HuH-7 (cell line): ENCODE data around the gene MARF1.
"Not testable (repeated sequence)": the region's sequence is repeated elsewhere in the genome, so short reads cannot be mapped to it uniquely, and the experiment has no call there.

Source experiments
- DNase-seq: peaks from one replicate; pipeline ENCODE4 v3.0.0; 2011; ENCODE audit warnings: low spot score

Gene MARF1

GRCh38 chr16:15621889-15622288 is 21.1 kb downstream of the MARF1 start:
- no peak for DNase-seq

GRCh38 chr16:15621456-15621855 is 21.5 kb downstream of the MARF1 start:
- DNase-seq = no peak

DNA sequence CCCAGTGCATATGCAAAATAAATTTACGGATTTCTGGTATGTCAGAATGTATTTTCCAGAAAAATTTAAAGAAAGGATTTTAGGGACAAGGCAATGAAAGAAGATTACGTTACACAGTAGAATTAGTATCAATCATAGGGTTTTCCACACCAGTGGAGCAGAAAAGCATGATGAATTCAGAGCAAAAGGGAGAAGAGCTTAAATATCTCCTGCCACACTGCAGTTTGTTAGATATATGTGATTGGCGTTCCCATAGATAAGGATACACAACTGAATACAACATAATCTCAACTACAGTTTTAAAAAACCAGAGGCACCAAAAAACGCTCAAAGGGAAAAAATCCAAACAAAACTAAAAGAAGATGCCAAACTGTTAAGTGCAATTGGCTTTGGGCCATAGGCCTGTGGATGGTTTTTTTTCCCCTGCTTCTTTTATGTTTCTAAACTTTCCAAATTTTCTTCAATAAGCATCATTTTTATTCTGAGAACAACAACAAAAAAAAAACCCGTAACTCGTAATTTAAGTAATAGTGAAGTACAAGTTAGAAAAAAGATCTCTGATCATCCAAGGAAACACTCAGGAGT is 22.3 kb downstream of the MARF1 start:
- no peak for DNase-seq

DNA sequence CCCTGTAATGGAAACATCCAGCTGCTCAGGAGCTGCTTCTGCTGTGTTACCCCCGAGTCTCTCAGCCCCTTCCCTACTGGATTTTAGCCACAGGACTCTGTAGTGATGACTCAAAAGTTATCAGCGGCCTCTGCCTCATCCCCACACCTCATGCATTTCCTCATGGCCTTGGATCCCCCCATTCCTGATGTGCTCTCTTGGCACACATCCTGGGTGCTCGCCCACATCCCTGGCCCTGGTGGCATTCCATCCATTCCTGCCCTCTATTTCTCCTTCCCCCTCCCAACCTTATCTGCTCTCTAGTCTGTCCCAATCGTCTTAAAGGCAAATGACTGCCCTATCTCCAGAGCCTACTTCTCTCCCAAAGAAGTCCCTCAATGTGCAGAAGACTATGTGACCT is 24.6 kb downstream of the MARF1 start:
- no peak for DNase-seq

DNA sequence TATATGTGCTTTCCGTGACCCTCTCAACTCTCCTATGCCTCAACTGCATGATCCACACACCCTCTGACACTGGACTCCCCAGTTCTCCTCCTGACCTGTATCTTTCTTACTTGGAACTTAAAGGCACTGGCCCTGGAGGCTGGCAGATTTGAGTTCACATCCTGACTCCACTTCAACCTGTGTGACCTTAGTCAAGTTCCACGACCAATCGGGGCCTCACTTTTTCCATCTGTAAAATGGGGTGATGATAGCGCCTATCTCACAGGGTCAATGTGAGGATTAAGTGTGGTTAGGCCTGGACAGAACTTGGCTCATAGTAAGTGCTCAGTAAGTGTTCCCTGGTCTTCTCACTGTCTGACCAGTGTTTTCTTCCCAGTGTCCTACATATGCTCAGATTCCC is 25.1 kb downstream of the MARF1 start:
- DNase-seq = no peak

DNA sequence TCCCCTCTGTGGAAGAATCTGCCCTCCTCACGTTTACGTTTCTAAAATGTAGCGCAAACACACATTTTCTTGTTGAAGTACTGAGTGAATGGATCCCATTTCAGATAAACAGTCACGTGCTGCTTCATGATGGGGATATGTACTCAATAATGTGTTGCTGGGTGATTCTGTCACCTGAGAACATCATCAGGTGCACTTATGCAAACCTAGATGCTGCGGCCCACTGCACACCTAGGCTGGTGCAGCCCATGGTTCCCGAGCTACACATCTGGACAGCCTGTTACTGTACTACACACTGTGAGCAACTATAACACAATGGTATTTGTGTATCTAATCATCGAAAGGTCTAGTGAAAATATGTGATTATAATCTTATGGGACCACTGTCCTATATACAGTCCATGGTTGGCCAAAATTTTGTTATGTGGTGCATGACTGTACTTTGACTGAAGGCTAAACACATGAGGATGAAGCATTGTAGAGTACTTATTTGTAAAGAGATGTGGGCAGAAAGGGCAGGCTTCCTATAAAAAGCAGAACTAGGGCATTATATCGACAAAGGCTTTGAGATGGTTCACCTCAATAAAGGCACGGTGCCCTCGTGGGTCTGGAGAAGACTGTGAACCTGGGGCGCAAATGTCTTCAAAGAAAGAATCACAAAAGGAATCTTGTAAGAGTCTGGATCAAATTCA is 26.3 kb downstream of the MARF1 start:
- DNase-seq = no peak

DNA sequence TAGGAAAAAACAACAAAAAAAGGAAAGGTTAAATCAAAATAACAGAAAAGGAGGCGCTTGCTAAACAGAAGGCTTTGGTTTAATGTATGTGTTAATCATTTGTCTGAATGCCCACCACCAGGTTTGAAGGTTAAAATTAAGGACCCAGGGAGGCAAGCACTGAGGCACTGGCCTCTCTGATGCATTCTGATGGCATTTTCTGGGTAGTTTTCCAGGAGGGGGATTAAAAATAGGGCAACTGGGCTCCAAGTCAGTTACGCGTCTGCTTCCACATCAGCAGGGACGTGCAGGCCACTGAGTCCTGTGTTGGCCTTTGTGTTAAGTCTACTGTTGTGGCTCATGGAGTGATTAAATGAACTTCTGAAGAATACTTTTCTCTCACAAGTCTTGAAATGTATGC is 26.9 kb downstream of the MARF1 start:
- no peak for DNase-seq

DNA sequence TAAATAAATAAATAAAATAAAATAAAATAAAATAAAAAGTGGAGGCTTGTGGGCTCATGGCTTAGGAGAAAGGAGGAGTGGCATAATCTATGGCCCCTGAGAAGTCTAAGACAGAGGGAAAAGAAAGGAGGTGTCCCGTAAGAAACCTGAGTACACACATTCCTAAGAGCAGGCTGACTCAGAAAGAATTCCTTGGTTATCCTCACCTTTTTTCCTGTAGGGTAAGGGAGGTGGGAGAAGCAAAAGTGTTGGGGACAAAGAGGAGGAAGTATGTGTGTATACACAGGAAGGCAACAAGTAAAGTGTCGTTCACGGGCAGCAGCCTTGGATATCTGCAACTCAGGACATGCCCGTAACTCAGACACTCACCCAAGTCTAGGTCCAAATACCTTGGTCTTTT is 29.3 kb downstream of the MARF1 start:
- no peak for DNase-seq

GRCh38 chr16:15611610-15612009 is 31.3 kb downstream of the MARF1 start:
- DNase-seq = no peak

- no peak for DNase-seq
Measured at GRCh38 chr16:15610369-15610871, 32.5 kb downstream of the MARF1 start.

DNA sequence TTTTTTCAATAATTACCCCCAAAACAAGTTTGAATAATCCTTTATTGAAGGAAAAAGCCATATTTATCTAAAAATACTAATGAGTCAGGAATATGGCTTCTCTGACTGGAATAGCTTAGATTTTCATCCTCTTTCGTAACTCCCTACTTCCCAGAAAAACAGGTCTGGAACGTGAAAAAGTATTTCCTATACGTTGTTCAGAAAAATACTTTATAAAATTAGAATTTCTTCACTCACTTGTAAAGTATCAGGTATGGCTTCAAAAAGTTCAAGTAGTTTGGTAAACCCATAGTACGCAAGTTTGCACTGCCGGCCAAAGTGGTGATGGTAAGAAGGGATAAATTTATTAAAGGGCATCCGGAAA is 33.7 kb downstream of the MARF1 start:
- DNase-seq = no peak

DNA sequence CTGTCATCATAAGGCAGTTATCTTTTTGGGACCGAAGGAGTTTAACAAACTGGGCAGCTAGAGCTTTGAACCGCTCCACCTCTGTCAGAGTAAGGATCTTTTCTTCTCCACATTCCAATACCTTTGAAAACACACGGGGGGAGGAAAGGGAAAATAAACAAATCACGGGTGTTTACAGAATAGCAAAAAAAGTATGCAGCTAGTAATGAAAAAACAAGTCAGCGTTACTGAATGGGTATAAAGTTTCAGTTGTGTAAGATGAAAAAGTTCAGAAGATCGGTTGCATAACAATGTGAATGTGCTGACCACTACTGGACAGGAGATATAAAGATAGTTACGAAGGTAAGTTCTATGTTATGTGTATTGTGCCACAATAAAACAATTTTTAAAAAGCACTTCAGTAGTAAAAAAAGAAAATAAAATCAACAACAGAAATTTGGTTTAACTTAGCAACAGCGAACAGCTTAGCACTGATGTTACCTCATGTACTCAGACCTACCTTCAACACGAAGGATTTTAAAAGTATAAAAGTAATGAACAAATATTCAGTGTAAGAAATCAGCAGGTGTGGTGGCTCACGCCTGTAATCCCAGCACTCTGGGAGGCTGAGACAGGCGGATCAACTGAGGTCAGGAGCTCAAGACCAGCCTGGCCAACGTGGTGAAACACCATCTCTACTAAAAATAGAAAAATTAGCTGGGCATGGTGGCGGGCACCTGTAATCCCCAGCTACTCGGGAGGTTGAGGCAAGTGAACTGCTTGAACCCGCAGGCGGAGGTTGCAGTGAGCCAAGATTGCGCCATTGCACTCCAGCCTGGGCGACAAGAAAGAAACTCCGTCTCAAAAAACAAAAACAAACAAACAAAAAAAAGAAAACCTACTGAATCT is 34.3 kb downstream of the MARF1 start:
- DNase-seq = no peak

DNA sequence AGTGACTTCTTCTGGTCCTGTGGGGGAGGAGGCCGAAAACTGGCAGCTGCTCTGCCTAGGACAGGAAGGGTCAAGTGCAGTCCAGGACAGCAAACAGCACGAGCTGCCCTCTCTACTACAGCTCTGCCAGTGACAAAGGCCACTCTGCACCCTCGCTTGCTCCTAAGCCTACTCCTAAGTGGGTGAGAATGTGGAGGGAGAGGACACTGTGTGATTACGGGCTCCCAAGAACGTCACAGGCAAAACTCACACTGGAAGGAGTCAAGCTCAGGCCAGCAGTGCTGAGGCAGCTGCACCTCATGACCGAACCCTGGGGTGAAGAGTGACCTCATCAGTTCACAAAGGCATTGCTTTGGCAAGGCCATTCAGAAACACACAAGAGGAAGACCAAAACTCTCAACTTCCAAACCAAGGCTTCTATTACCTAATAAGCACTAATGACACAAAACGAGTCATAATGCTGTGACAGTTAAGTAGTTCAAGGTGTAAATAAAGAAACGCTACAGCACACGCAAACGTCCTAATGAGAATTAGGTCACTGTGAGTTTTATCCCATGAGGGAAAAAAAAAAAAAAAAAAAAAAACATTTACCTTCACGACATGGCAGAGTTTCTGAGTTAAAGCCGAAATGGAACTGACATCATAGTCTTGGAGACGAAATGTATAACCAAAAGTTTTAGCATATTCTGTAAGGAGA is 35.1 kb downstream of the MARF1 start:
- DNase-seq = no peak

DNA sequence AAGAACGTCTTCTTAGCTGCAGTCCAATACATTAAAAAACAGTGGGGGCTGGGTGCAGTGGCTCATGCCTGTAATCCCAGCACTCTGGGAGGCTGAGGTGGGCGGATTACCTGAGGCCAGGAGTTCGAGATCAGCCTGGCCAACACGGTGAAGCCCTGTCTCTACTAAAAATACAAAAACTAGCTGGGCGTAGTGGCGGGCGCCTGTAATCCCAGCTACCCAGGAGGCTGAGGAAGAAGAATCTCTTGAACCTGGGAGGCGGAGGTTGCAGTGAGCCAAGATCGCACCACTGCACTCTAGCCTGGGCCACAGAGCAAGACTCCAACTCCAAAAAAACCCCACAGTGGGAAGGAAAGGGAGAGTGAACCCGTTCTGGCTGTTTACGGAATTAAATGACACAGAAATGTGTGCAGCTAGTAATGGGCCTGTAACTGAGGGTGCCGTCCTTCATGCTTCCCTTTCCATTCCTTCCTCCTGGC is 35.7 kb downstream of the MARF1 start:
- DNase-seq = not testable (repeated sequence)

GRCh38 chr16:15606518-15607220 is 36.3 kb downstream of the MARF1 start:
- DNase-seq = no peak

- no peak for DNase-seq
Measured at GRCh38 chr16:15605839-15606517, 37.0 kb downstream of the MARF1 start.

DNA sequence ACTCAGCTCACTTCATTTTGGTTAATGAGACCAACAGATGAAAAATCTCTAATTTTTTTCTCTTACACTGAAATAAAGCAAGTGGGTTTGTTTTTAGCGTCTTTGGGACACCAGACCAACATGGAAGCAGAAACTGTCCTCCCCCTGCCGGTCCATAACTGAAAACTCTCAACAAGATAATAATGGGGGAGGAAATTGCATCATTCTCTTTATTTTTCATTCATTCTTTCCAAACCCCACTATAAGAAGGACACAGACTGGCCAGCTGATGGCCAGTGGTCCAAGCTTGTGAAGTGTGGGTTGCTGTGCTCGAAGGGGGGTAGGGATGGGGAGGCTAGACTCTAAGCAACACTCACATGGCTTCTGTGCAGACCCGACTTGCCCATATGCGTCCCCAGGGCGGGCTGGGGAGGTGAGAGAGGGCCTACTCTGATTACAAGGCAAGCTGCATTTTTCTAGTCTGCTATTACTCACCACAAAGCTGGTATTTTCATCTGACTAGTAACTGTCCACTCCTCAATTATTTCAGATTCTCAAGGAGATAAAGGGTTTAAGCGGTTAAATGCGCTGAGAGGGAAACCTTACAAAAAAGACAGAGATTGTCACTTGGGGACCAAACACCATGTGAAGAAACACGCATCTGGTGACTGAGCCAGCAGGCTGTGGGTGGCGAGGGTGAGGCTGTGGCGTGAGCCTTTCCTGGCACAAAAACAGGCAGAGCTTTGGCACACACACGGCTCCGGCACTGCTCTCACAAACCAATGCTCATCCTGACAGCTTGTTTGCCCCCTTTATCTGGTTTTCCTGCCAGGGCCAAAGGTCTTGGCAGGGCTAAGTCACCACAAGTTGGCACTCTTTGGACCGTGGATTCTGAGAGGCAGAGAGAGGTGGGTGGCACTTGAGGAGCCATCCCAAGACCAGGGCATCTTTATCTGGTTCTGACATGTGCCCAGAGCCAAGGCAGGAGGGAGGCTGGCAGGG is 38.2 kb downstream of the MARF1 start:
- DNase-seq = no peak

DNA sequence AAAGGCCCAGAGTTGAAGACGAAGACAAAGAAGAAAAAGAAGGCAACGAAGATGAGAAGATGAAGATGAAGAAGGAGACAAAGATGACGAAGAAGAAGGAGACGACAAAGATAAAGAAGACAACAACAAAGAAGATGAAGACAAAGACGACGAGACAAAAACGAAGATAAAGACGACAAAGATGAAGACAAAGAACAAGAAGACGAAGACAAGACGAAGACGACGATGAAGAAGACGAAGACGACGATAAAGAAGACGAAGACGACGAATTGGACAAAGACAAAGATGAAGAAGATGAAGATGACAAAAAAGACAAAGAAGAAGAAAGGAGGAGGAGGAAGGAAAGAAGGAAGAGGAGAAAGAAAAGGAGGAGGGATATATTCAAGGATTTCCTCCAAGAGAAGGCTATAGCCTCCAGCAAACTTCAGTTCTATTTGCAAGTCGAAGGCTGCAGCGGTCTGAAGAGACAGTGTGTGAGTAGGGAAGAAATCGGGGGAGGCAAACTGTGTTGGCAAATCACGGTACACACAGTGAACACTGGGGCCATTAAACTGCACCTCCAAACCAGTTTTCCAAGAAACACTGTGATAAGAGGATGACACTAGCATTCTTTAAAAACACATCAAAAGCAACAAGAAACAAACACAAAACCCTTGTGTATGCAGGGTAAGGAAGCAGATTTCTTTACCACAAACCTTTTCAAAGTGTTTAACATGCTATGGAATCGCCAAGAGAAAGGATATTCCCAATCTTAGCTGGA is 40.5 kb downstream of the MARF1 start:
- DNase-seq = no peak
